HG03558 (cell line): ENCODE results near the gene VCL.
"Not testable (repeated sequence)": the region's sequence is repeated elsewhere in the genome, so short reads cannot be mapped to it uniquely, and the experiment has no call there.

ENCODE experiments used
- ATAC-seq: cut with Tn5 transposase; IDR thresholded peaks from one replicate; pipeline ENCODE4 v1.9.1; 2021; ENCODE audit warnings: moderate number of reproducible peaks; ENCODE audit not compliant: unreplicated experiment; ENCODE audit errors: extremely low read depth

VCL gene

GRCh38 chr10:74138596-74138995 is 140.7 kb downstream of the VCL start:
- not testable (repeated sequence) for ATAC-seq

GRCh38 chr10:74139981-74140380 is 142.1 kb downstream of the VCL start:
- no peak for ATAC-seq

GRCh38 chr10:74140553-74140952 is 142.6 kb downstream of the VCL start:
- ATAC-seq: no peak

GRCh38 chr10:74145133-74145532 is 147.2 kb downstream of the VCL start:
- ATAC-seq: no peak

- not testable (repeated sequence) for ATAC-seq
These were observed 149.1 kb downstream of the VCL start for GRCh38 chr10:74146980-74147379.

- ATAC-seq: peak; percentile 22
These were observed 152.5 kb downstream of the VCL start, which contains the start of gene AP3M1 for GRCh38 chr10:74150204-74150989. Gene AP3M1, minus strand, starts transcription at chr10:74150828. Its CDS starts 12,449 bp downstream, at chr10:74138379.

GRCh38 chr10:74150990-74151878 is 153.3 kb downstream of the VCL start, which contains the start of gene ADK:
Gene ADK, plus strand, starts transcription at chr10:74151221. Its CDS starts 58 bp downstream, at chr10:74151279.
- peak; percentile 60 for ATAC-seq

- ATAC-seq: no peak
These were observed 154.2 kb downstream of the VCL start for GRCh38 chr10:74151879-74152722.

- no peak for ATAC-seq
These were observed 155.2 kb downstream of the VCL start for GRCh38 chr10:74153123-74153522.

GRCh38 chr10:74153676-74154075 is 155.8 kb downstream of the VCL start:
- ATAC-seq: no peak

- ATAC-seq: no peak
These were observed 159.0 kb downstream of the VCL start for GRCh38 chr10:74156919-74157289.

- ATAC-seq: no peak
These were observed 162.1 kb downstream of the VCL start for GRCh38 chr10:74160013-74160412.

- no peak for ATAC-seq
These were observed 165.6 kb downstream of the VCL start for GRCh38 chr10:74163319-74164068.

GRCh38 chr10:74164716-74165529 is 167.0 kb downstream of the VCL start:
- no peak for ATAC-seq

- ATAC-seq: no peak
These were observed 167.6 kb downstream of the VCL start for GRCh38 chr10:74165530-74165901.

GRCh38 chr10:74167443-74167842 is 169.5 kb downstream of the VCL start:
- ATAC-seq: no peak
